Measurements from ENCODE around the gene ZNF454. TPM values are rescaled to one million over a fixed set of nuclear protein-coding genes. Genes with fewer than 3 reads are reported as not detected.

Gene ZNF454
- under 1 TPM in 2 of 5 donors, not detected in 3; 0.09 to 0.23 TPM for total RNA-seq
- 0.13 TPM for total RNA-seq (2013)
- 0 to 0.17 (median 0.05) reads per million in 29 experiments for total RNA-seq

DNA sequence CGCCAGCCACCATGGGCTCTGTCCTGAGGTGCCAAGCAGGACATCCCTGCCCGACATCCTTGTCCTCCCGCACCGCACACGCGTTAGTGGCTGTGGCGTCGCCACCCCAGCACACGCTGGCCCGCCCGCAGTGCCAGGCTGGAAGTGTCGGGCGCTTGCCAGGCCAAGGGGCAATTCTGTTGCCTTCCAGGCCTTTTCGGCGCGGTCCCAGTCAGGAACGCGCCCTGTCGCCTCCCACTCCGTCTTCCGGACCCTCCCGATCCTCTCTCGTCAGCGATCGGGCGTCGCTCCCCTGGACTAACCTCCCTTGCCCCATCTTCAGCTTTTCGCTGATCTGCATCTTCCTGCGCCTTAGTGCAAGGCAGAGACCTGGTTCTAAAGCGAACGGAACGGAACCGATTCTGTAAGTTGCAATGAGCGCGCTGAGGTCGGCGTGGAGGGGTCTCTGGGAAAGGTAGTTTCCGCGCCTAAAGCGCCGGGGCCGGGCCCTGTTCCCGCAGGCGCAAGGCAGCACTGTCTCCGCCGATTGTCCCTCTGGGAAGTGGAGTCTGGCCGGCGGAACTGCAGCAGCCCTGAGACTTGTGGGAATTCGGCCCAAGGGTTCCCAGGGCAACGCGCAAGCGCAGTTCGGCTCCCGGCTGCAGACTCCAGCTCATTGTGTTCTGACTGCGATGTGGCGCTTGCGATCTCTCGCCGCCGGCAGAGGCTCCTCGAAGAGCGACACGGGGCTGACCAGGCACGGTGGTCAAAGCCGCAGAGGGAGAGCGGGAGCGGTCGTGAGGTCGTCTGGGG lies at the start of gene ZNF454:
TSS of gene ZNF454 (plus strand) at position 630 of the 792 bp plus-strand sequence. CDS start 1,594 bp downstream, outside the sequence.
- Mint-ChIP-seq H3K4me3 (peak within 1 kb of the TSS in 1 of 3 donors; percentile 10), H3K27ac (no peak within 1 kb of the TSS), H3K9me3 (peaks cover 39 to 69% (median 68%) of the 10 kb centered on the region in 3 donors), H3K27me3 (peaks cover 32 to 35% of the 10 kb centered on the region in 2 donors), H3K36me3 (peaks cover 23% of the 10 kb centered on the region), H3K4me1 (no peaks in the 10 kb centered on the region)
- ChIA-PET CTCF (no interaction called here), POLR2A (no interaction called here)
- WGBS (ENCODE audit: insufficient coverage): 21% methylated on average over 63 of the region's 69 CpGs
- peaks cover 7% of the 10 kb centered on the region for H3K9me3 ChIP-seq
- H3K36me3 ChIP-seq (ENCODE audit: control insufficient read depth in 2 of 2, extremely low read depth in 1 of 2, insufficient read depth in 1 of 2, low read length in 1 of 2): no peaks in the 10 kb centered on the region
- H3K4me3 ChIP-seq (ENCODE audit: control insufficient read depth in 1 of 2, extremely low read depth in 1 of 2, low read length in 1 of 2): peak within 1 kb of the TSS in 1 of 2 donors; percentile 53
- ATAC-seq (replicated peaks in 1 of 4): no peak
- H3K4me1 ChIP-seq (ENCODE audit: control insufficient read depth in 1 of 2, extremely low read depth in 1 of 2, insufficient read depth in 2 of 2, low read length in 2 of 2): no peaks in the 10 kb centered on the region
- peaks cover 0 to 37% of the 10 kb centered on the region in 2 experiments for H3K27me3 ChIP-seq (replicated peaks in 1 of 2; ENCODE audit: control insufficient read depth in 2 of 2, extremely low read depth in 1 of 2, insufficient read depth in 2 of 2, low read length in 1 of 2)
- no peak within 1 kb of the TSS for H3K27ac ChIP-seq (ENCODE audit: low read length)
- DNase-seq: no peak

DNA sequence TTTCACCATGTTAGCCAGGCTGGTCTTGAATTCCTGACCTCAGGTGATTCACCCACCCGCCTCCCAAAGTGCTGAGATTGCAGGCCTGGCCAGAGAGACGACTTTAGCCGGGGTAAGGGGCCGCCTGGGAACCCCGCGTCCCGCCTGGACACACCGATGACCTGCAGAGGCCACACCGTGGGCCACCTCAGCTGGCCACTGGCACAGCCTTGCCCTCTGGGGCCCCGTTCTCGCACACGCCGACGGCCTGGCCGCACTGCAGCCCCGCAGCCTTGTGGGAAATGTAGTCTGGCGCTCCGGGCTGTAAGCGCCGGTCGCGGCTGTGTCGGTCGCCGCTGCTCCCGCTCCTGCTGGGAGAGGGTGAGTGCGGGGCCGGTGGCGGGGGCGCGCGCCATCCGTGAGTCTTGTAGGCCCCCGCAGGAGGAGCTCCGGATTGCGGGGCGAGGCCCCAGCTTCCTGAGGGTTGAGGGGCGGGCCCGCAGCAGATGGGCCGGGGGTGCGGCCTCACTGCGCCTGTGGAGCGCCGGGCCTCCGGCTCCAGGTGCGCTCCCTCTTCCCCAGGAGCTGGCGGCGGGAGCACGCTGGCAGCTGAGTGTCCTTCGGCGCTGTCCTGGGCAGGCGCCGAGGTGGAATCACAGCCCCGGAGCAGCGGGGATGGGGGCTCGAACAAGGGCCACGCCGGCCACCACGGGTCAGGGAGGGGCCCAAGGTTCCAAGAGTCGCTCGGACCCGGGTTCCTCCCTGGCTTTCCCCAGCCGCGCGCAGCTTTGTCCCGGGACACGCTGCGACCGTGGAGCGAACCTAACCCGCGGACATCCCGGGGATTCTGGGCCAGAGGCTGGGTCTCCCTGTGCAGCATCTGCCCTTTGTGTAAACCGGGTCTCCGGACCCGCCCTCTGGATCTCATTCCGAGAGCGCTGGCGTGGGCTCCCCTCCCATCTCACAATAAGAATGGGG lies 45.1 kb upstream of the ZNF454 start, which contains the start of gene ZFP2:
TSS of gene ZFP2 (plus strand) at position 299 of the 957 bp plus-strand sequence. CDS start 35,401 bp downstream, outside the sequence.
- Mint-ChIP-seq H3K4me1 (peaks cover 4 to 7% (median 5%) of the 10 kb centered on the region in 3 donors), H3K9me3 (peaks cover 0 to 25% (median 10%) of the 10 kb centered on the region in 3 donors), H3K4me3 (peak within 1 kb of the TSS; percentile 77 to 85 (median 82)), H3K36me3 (peaks cover 15% of the 10 kb centered on the region), H3K27ac (peak within 1 kb of the TSS in 1 of 2 donors; percentile 23), H3K27me3 (peaks cover 0 to 2% of the 10 kb centered on the region in 2 donors)
- Histone ChIP-seq H3K36me3 (ENCODE audit: control insufficient read depth in 2 of 2, extremely low read depth in 1 of 2, insufficient read depth in 1 of 2, low read length in 1 of 2) (no peaks in the 10 kb centered on the region), H3K4me3 (ENCODE audit: control insufficient read depth in 1 of 2, extremely low read depth in 1 of 2, low read length in 1 of 2) (peak within 1 kb of the TSS; percentile 50 to 77), H3K4me1 (ENCODE audit: control insufficient read depth in 1 of 2, extremely low read depth in 1 of 2, insufficient read depth in 2 of 2, low read length in 2 of 2) (peaks cover 0 to 9% of the 10 kb centered on the region in 2 experiments), H3K9me3 (no peaks in the 10 kb centered on the region), H3K27ac (ENCODE audit: low read length) (no peak within 1 kb of the TSS), H3K27me3 (replicated peaks in 1 of 2; ENCODE audit: control insufficient read depth in 2 of 2, extremely low read depth in 1 of 2, insufficient read depth in 2 of 2, low read length in 1 of 2) (peaks cover 0 to 8% of the 10 kb centered on the region in 2 experiments)
- 9% methylated on average over 76 of the region's 79 CpGs for WGBS (ENCODE audit: insufficient coverage)
- CTCF ChIA-PET: interaction anchor here in 1 of 2 donors (0.6 kb wide), 1 partner anchor 36 kb away, joined by 4 read pairs; the partner anchor contains the start of gene ZNF354B
- DNase-seq (peak in 31 of 35 experiments; percentile 0 to 40 (median 9)), ATAC-seq (replicated peaks in 1 of 4) (peak; percentile 71 to 87 (median 84))
- POLR2A ChIA-PET: no interaction called here

DNA sequence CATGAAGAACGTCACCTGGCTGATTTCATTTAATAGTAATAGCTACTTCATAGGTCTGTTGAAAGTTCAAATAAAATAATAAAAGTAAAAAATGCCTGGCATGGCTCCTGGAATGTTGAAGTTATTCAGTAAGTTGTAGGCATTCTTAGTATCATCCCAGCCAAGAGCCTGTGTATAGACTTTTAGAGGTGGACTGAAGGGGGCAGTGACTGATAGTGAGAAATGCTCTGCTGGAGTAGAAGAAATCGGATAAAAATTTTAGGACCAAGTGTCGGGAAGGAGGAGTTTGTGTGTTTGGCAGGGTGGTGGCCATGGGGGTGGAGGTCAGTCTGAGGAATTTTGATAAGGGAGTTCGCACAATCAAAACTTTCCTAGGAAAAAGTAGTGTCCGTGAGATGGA lies 41.7 kb upstream of the ZNF454 start:
- H3K27ac Mint-ChIP-seq: no peak overlapping the region

DNA sequence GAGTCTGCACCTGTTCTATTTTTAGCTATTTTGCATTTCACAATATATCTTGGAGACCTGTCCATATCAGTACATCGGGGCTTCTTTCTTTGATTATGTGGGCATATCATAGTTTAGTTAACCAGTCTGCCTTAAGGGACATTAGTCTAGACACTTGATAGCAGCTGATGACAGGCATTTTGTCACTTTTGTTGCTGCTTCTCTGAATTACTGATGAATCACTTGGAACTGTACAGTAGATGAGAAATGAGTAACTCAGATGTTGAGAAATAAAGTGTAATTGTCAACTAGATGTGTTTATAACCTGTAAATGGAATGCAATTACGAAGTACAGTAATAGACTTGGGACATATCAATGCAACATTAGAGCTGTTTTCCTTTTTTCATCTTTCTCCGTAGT lies 38.1 kb upstream of the ZNF454 start:
- H3K27me3 ChIP-seq (replicated peaks in 1 of 2; ENCODE audit: control insufficient read depth in 2 of 2, extremely low read depth in 1 of 2, insufficient read depth in 2 of 2, low read length in 1 of 2): no peaks in the 10 kb centered on the region
- H3K27me3 Mint-ChIP-seq: no peaks in the 10 kb centered on the region
- H3K9me3 ChIP-seq: no peaks in the 10 kb centered on the region
- H3K4me3 Mint-ChIP-seq: no peak overlapping the region
- peaks cover 0 to 3% of the 10 kb centered on the region in 2 donors for H3K36me3 ChIP-seq (ENCODE audit: control insufficient read depth in 2 of 2, extremely low read depth in 1 of 2, insufficient read depth in 1 of 2, low read length in 1 of 2)
- no peak overlapping the region for H3K27ac ChIP-seq (ENCODE audit: low read length)
- ATAC-seq (replicated peaks in 1 of 4): no peak
- H3K36me3 Mint-ChIP-seq: peaks cover 38% of the 10 kb centered on the region
- no peaks in the 10 kb centered on the region for H3K4me1 Mint-ChIP-seq
- no peaks in the 10 kb centered on the region for H3K4me1 ChIP-seq (ENCODE audit: control insufficient read depth in 1 of 2, extremely low read depth in 1 of 2, insufficient read depth in 2 of 2, low read length in 2 of 2)
- no peak overlapping the region for H3K4me3 ChIP-seq (ENCODE audit: control insufficient read depth in 1 of 2, extremely low read depth in 1 of 2, low read length in 1 of 2)
- ChIA-PET POLR2A (no interaction called here), CTCF (no interaction called here)
- no peak for DNase-seq
- H3K9me3 Mint-ChIP-seq: peaks cover 11 to 31% (median 22%) of the 10 kb centered on the region in 3 donors
- 100% methylated on average over 1 of the region's 3 CpGs for WGBS (ENCODE audit: insufficient coverage)
- no peak overlapping the region for H3K27ac Mint-ChIP-seq

More for the DNA sequence above, 41.7 kb upstream of the ZNF454 start:
- H3K27ac ChIP-seq (ENCODE audit: low read length): no peak overlapping the region
- H3K36me3 ChIP-seq (ENCODE audit: control insufficient read depth in 2 of 2, extremely low read depth in 1 of 2, insufficient read depth in 1 of 2, low read length in 1 of 2): no peaks in the 10 kb centered on the region
- ChIA-PET POLR2A (interaction anchor here (0.6 kb wide), 2 partner anchors 12 to 106 kb away, joined by 3 to 4 read pairs; no protein-coding TSS in a partner anchor), CTCF (no interaction called here)
- no peak overlapping the region for H3K4me3 ChIP-seq (ENCODE audit: control insufficient read depth in 1 of 2, extremely low read depth in 1 of 2, low read length in 1 of 2)
- Mint-ChIP-seq H3K4me3 (no peak overlapping the region), H3K4me1 (peaks cover 4 to 7% (median 5%) of the 10 kb centered on the region in 3 donors), H3K36me3 (peaks cover 30% of the 10 kb centered on the region), H3K9me3 (peaks cover 11 to 30% (median 18%) of the 10 kb centered on the region in 3 donors), H3K27me3 (peaks cover 0 to 2% of the 10 kb centered on the region in 2 donors)
- ATAC-seq (replicated peaks in 1 of 4) (no peak), DNase-seq (no peak)
- 63% methylated on average over 2 of the region's 5 CpGs for WGBS (ENCODE audit: insufficient coverage)
- no peaks in the 10 kb centered on the region for H3K9me3 ChIP-seq
- peaks cover 0 to 9% of the 10 kb centered on the region in 2 experiments for H3K4me1 ChIP-seq (ENCODE audit: control insufficient read depth in 1 of 2, extremely low read depth in 1 of 2, insufficient read depth in 2 of 2, low read length in 2 of 2)
- peaks cover 0 to 8% of the 10 kb centered on the region in 2 experiments for H3K27me3 ChIP-seq (replicated peaks in 1 of 2; ENCODE audit: control insufficient read depth in 2 of 2, extremely low read depth in 1 of 2, insufficient read depth in 2 of 2, low read length in 1 of 2)

DNA sequence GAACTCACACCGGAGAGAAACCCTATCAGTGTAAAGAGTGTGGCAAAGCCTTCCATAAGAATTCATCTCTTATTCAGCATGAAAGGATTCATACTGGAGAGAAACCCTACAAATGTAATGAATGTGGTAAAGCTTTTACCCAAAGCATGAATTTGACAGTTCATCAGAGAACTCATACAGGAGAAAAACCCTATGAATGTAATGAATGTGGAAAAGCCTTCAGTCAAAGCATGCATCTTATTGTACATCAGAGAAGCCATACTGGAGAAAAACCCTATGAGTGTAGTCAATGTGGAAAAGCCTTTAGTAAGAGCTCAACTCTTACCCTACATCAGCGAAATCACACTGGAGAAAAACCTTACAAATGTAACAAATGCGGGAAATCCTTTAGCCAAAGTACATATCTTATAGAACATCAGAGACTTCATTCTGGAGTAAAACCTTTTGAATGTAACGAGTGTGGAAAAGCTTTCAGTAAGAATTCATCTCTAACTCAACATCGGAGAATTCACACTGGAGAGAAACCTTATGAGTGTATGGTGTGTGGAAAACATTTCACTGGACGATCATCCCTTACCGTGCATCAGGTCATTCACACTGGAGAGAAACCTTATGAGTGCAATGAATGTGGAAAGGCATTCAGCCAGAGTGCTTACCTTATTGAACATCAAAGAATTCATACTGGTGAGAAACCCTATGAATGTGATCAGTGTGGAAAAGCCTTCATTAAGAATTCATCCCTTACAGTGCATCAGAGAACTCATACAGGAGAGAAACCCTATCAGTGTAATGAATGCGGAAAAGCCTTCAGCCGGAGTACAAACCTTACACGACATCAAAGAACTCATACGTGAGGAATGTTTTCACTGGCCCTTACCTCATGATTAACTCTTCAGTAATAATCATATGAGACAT lies 8.9 kb upstream of the ZNF454 start:
- H3K27ac ChIP-seq (ENCODE audit: low read length): no peak overlapping the region
- H3K36me3 Mint-ChIP-seq: peaks cover 63% of the 10 kb centered on the region
- no peaks in the 10 kb centered on the region for H3K36me3 ChIP-seq (ENCODE audit: control insufficient read depth in 2 of 2, extremely low read depth in 1 of 2, insufficient read depth in 1 of 2, low read length in 1 of 2)
- DNase-seq (no peak), ATAC-seq (replicated peaks in 1 of 4) (no peak)
- no peak overlapping the region for H3K27ac Mint-ChIP-seq
- H3K9me3 Mint-ChIP-seq: peaks cover 40 to 78% (median 73%) of the 10 kb centered on the region in 3 donors
- 80% methylated on average over 1 of the region's 11 CpGs for WGBS (ENCODE audit: insufficient coverage)
- H3K4me3 ChIP-seq (ENCODE audit: control insufficient read depth in 1 of 2, extremely low read depth in 1 of 2, low read length in 1 of 2): no peak overlapping the region
- no peaks in the 10 kb centered on the region for H3K4me1 ChIP-seq (ENCODE audit: control insufficient read depth in 1 of 2, extremely low read depth in 1 of 2, insufficient read depth in 2 of 2, low read length in 2 of 2)
- no peaks in the 10 kb centered on the region for H3K27me3 Mint-ChIP-seq
- POLR2A ChIA-PET: no interaction called here
- H3K4me3 Mint-ChIP-seq: no peak overlapping the region
- H3K9me3 ChIP-seq: peaks cover 18% of the 10 kb centered on the region
- H3K27me3 ChIP-seq (replicated peaks in 1 of 2; ENCODE audit: control insufficient read depth in 2 of 2, extremely low read depth in 1 of 2, insufficient read depth in 2 of 2, low read length in 1 of 2): no peaks in the 10 kb centered on the region
- CTCF ChIA-PET: no interaction called here
- no peaks in the 10 kb centered on the region for H3K4me1 Mint-ChIP-seq
